C1 segment of cervical spinal cord (tissue), 14 donors: ENCODE data around the gene ST3GAL2.

Experiments
- DNase-seq, 14 donors: peaks; one replicate each; lab custom pipeline; 2025; lab: John Stamatoyannopoulos, UW

The ST3GAL2 gene

GRCh38 chr16:70438969-70439862 lies at the start of gene ST3GAL2:
Gene ST3GAL2 (minus strand): TSS chr16:70439100. CDS start chr16:70398530, 40,570 bp downstream.
- peak; percentile 54 to 96 (median 92) for DNase-seq

- no peak for DNase-seq
Measured at GRCh38 chr16:70484867-70485266, 46.0 kb upstream of the ST3GAL2 start.

GRCh38 chr16:70483426-70483825 lies 44.5 kb upstream of the ST3GAL2 start:
- no peak for DNase-seq

- DNase-seq = no peak
Measured at GRCh38 chr16:70482624-70483023, 43.7 kb upstream of the ST3GAL2 start.

GRCh38 chr16:70481929-70482536 lies 43.1 kb upstream of the ST3GAL2 start:
- no peak for DNase-seq

GRCh38 chr16:70480127-70481105 lies 41.5 kb upstream of the ST3GAL2 start:
- no peak for DNase-seq

- DNase-seq = peak in 1 of 14 donors; percentile 58
Measured at GRCh38 chr16:70478912-70479341, 40.0 kb upstream of the ST3GAL2 start.

GRCh38 chr16:70478169-70478568 lies 39.3 kb upstream of the ST3GAL2 start:
- DNase-seq = no peak

GRCh38 chr16:70476272-70477020 lies 37.5 kb upstream of the ST3GAL2 start:
- DNase-seq = peak in 3 of 14 donors; percentile 13 to 95 (median 23)

GRCh38 chr16:70475054-70475871 lies 36.4 kb upstream of the ST3GAL2 start:
- no peak for DNase-seq

GRCh38 chr16:70474320-70475053 lies 35.6 kb upstream of the ST3GAL2 start:
- no peak for DNase-seq

- DNase-seq = no peak
Measured at GRCh38 chr16:70473446-70474319, 34.8 kb upstream of the ST3GAL2 start.

GRCh38 chr16:70472786-70473433 lies 34.0 kb upstream of the ST3GAL2 start:
- DNase-seq = peak in 1 of 14 donors; percentile 41

GRCh38 chr16:70470927-70471341 lies 32.0 kb upstream of the ST3GAL2 start:
- peak in 2 of 14 donors; percentile 18 to 37 for DNase-seq

GRCh38 chr16:70470141-70470926 lies 31.4 kb upstream of the ST3GAL2 start:
- no peak for DNase-seq

- DNase-seq = no peak
Measured at GRCh38 chr16:70468776-70469525, 30.1 kb upstream of the ST3GAL2 start.
